GM21529 (cell line): ENCODE measurements around the gene ZNF132.

Experiments used
- ATAC-seq: cut with Tn5 transposase; IDR thresholded peaks from one replicate; pipeline ENCODE4 v1.9.1; 2021; ENCODE audit not compliant: unreplicated experiment

Gene ZNF132

DNA sequence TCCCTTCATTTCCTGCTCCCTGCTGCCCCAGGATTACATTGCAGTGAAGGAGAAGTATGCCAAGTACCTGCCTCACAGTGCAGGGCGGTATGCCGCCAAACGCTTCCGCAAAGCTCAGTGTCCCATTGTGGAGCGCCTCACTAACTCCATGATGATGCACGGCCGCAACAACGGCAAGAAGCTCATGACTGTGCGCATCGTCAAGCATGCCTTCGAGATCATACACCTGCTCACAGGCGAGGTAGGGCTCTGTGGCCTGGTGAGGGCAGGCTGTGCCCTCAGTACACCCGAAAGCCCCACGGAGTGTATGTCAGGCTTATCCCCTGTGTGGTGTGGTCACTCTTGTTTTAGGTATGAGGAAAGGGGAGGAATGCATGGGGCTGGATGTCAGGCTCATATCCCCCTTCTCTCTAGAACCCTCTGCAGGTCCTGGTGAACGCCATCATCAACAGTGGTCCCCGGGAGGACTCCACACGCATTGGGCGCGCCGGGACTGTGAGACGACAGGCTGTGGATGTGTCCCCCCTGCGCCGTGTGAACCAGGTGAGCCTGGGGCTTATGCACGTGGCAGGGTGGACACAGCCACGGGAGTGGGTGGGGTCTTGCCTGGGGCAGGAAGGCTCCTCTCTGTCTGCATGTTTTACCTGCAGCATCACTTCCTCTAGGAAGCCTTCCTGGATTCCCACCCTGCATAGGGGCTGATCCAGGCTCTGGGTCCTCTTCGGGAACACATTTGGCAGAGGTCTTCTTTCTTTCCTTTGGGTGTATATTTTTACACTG is 46.8 kb downstream of the ZNF132 start:
- ATAC-seq: no peak

DNA sequence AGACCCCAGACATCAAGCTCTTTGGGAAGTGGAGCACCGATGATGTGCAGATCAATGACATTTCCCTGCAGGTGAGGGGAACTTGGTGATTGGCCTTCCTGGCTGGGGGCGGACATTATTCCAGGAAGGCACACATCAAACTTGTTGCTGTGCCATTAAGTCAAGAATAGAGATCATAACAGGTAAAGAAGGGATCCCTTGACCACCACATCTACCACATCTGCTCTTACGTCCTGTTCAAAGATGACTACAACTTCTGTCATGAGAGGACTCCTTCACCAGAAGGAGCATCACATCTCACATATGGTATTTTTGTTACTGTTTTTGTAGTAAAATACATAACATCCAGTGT is 51.8 kb downstream of the ZNF132 start:
- no peak for ATAC-seq

DNA sequence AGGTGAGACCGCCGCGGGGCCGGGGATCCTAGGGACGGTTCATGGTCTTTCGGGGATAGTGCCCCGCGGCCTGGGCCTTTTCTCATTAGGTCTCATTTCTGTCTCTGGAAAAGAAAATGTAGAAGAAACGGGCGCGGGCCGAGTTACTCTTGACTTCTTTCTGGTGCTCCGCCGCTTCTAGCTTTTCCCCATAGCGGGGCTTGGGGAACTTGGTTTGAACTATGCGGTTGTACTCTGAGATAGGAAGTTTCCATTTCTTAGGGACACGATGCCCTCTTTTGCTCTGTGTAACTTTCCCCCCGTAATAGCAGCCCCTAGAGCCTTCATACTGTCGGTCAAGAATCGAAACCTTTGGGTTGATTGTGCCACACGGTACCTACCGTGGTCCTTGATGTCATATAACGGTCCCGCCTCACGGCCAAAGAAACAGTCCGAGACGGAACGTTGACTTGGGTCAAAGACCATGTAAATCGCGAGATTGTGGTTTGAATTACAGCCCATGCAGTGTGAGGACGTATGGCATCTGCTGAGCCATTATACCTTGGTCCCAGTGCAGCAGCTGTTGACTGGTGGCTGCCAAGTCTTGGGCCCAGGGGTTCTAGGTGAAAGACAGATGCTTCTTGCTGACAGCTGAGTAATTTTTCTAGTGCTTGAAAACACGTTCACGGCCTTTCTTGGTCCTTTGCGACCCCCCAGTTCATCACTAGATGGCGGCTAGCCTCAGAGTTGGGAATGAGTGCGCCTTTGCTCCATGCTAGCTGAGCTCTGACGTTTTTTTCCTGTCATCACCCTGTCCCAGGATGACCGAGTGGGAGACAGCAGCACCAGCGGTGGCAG is 52.4 kb downstream of the ZNF132 start:
- ATAC-seq: peak; percentile 2

GRCh38 chr19:58386576-58387337 is 53.2 kb downstream of the ZNF132 start, which contains the start of gene RPS5:
RPS5 (plus strand) TSS chr19:58387269; CDS start chr19:58388138, 869 bp downstream.
- ATAC-seq: peak; percentile 81

- peak; percentile 3 for ATAC-seq
These were observed 53.9 kb downstream of the ZNF132 start for GRCh38 chr19:58385891-58386575.

GRCh38 chr19:58385313-58385890 is 54.6 kb downstream of the ZNF132 start:
- no peak for ATAC-seq

- no peak for ATAC-seq
These were observed 56.9 kb downstream of the ZNF132 start for GRCh38 chr19:58382997-58383603.
